Ovary (tissue), 9 donors: ENCODE data around the gene UMAD1. TPM values are rescaled to one million over a fixed set of nuclear protein-coding genes. Genes with fewer than 3 reads are reported as not detected.
"Not testable (repeated sequence)": the region's sequence is repeated elsewhere in the genome, so short reads cannot be mapped to it uniquely, and the experiment has no call there.

Experiments
- DNase-seq, 5 donors: peaks; one replicate each; pipeline ENCODE4 v3.0.0-alpha.2; 2019 to 2020
- H3K27ac ChIP-seq, 2 donors: fragments of 200-600 bp; one replicate each; pipeline versions ENCODE4 v1.5.1 to v1.8.0; 2019 to 2022
- H3K27me3 ChIP-seq: fragments of 200-600 bp; one replicate; pipeline ENCODE4 v1.8.0; 2022
- H3K36me3 ChIP-seq: fragments of 200-600 bp; sonication (generic); one replicate; pipeline ENCODE4 v1.5.1; 2019
- H3K4me1 ChIP-seq: one replicate; pipeline ENCODE4 v1.8.1; 2013; ENCODE audit warnings: mild to moderate bottlenecking, moderate library complexity; ENCODE audit not compliant: insufficient read depth
- H3K4me3 ChIP-seq: fragments of 200-600 bp; sonication (generic); one replicate; pipeline ENCODE4 v1.5.1; 2017
- H3K9me3 ChIP-seq, 2 donors: fragments of 200-600 bp in 1 of 2; sonication (generic) in 1 of 2; one replicate each; pipeline versions ENCODE4 v1.5.1 to v1.8.1; 2013 to 2019; ENCODE audit warnings: mild to moderate bottlenecking in 1 of 2, moderate library complexity in 1 of 2
- EP300 ChIP-seq: sonication (generic); formaldehyde crosslinking; IDR thresholded peaks from one replicate; pipeline ENCODE4 v1.6.1; 2017; ENCODE audit warnings: antibody characterized with exemption
- POLR2A ChIP-seq: fragments of 450-650 bp; IDR thresholded peaks from one replicate; pipeline ENCODE4 v1.6.1; 2017; ENCODE audit warnings: antibody characterized with exemption, mild to moderate bottlenecking, moderate library complexity
- WGBS, 3 donors: extraction: QIAGEN DNeasy Blood & Tissue Kit in 1 of 3; methylation state at CpG; one replicate each; pipeline versions ENCODE4 v1.1.5 to v1.1.7; 2013 to 2017; 5-methylcytosine and 5-hydroxymethylcytosine counted together
- intact Hi-C, 4 donors: fragments of 100-400 bp; cut with DNase I; formaldehyde crosslinking; loops; one replicate each; pipeline versions ENCODE4 v1.11.0 to v1.15.1; 2022 to 2023
- polyA plus RNA-seq, 2 donors: library from polyadenylated mRNA; stranded (reverse); fragments of 200-250 nt in 1 of 2; fragments of 350-450 nt in 1 of 2; fragmentation: Illumina TruSeq in 1 of 2; extraction: RNeasy Lipid Tissue Mini Kit (QIAGEN cat#74804) in 1 of 2; gene quantifications; one replicate each; pipeline ENCODE4 v1.2.3, GENCODE V29; 2013 to 2014
- total RNA-seq, 7 donors: library from RNA; depleted of rRNA in 2 of 7; stranded (reverse); fragments of >200 nt in 2 of 7; fragmentation: NEBNext Ultra II Directional in 3 of 7; extraction: Animal tissue kit (Norgen Biotek cat#: 25700) in 3 of 7; gene quantifications; one replicate each; pipeline versions ENCODE4 v1.1.0 to v1.2.4, GENCODE V29; 2016 to 2023
- TF ChIP-seq, protein P1 (sequence below), 3 donors: fragments of 450-650 bp in 2 of 3; fragments of 200-600 bp in 1 of 3; IDR thresholded peaks; one replicate each; pipeline versions ENCODE4 v1.5.1 to v1.8.0; 2016 to 2022; ENCODE audit warnings: antibody characterized with exemption in 3 of 3, mild to moderate bottlenecking in 1 of 3
- donor health status: DM: no; HTN: no; CAD: no; lungs with moderate emphysema.
- donor health status: DM: no; HTN: no; CAD: no.
- donor health status: Bipolar disorder and iron deficiency.
- donor health status: DM: yes; HTN: yes; CAD: no.
- donor health status: DM: no; HTN: no; CAD: no.
- donor health status: DM: yes; HTN: yes; CAD: no.

Gene UMAD1
- total and polyA plus RNA-seq, 9 donors, result 10.4 to 19.1 (median 16.2) TPM

- Histone ChIP-seq H3K27me3 (no peaks in the 10 kb centered on the region), H3K27ac (no peak overlapping the region), H3K9me3 (no peaks in the 10 kb centered on the region), H3K36me3 (no peaks in the 10 kb centered on the region), H3K4me1 (no peaks in the 10 kb centered on the region), H3K4me3 (no peak overlapping the region)
- 63 to 70% (median 66%) methylated on average over 3 of the region's 3 CpGs for WGBS, 3 donors
- no peak for DNase-seq
- TF ChIP-seq, protein P1, sequence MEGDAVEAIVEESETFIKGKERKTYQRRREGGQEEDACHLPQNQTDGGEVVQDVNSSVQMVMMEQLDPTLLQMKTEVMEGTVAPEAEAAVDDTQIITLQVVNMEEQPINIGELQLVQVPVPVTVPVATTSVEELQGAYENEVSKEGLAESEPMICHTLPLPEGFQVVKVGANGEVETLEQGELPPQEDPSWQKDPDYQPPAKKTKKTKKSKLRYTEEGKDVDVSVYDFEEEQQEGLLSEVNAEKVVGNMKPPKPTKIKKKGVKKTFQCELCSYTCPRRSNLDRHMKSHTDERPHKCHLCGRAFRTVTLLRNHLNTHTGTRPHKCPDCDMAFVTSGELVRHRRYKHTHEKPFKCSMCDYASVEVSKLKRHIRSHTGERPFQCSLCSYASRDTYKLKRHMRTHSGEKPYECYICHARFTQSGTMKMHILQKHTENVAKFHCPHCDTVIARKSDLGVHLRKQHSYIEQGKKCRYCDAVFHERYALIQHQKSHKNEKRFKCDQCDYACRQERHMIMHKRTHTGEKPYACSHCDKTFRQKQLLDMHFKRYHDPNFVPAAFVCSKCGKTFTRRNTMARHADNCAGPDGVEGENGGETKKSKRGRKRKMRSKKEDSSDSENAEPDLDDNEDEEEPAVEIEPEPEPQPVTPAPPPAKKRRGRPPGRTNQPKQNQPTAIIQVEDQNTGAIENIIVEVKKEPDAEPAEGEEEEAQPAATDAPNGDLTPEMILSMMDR (IDR thresholded peaks at IDR 0.05), result no peak
- TF ChIP-seq EP300 (no peak), POLR2A (no peak)
- intact Hi-C loops, result no loop called here
Observed at GRCh38 chr7:7653593-7654187, 13.1 kb downstream of the UMAD1 start.

DNA sequence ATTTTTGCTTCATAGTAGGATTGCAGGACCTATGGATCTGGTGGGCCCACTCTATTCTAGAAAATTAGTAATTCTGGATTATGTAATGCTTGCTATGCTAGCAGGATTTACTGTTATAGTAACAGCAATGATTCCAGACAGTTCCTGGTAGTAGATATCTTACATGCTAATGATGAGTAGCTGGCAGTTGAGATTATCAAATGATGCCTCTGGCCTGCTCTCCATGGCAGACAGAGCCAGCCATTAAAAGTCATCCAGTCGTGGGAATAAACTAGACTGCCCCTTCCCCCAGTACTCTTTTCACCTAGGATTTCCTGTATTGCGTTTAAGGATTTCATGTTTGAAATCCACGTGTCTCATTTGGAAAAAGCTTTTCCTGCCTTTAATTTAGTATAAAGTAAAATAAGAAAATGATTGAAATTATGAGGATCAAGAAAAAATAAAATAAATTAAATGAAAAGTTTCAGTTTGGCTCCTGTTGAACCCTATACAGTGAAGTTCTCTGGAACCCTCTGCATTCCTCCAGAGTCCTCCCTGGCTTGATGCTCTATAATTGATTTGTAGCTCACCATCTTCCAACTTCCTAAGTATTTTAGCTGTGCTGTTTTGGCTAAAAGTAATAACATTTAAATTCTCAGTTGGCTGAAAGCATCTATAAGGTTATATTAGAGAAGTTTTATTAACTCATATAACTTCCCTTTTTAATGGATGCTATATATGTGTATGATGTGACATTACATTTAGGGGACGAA is 14.6 kb downstream of the UMAD1 start:
- H3K9me3 ChIP-seq, result no peaks in the 10 kb centered on the region
- no peak for DNase-seq
- no peaks in the 10 kb centered on the region for H3K27me3 ChIP-seq
- TF ChIP-seq, protein P1 (IDR thresholded peaks at IDR 0.05), result no peak
- no peak for TF ChIP-seq EP300
- TF ChIP-seq POLR2A, result no peak
- no peak overlapping the region for H3K27ac ChIP-seq
- H3K4me3 ChIP-seq, result no peak overlapping the region
- intact Hi-C loops, result no loop called here
- H3K4me1 ChIP-seq, result no peaks in the 10 kb centered on the region
- 67 to 78% (median 74%) methylated on average over 4 of the region's 4 CpGs for WGBS, 3 donors
- H3K36me3 ChIP-seq, result no peaks in the 10 kb centered on the region

DNA sequence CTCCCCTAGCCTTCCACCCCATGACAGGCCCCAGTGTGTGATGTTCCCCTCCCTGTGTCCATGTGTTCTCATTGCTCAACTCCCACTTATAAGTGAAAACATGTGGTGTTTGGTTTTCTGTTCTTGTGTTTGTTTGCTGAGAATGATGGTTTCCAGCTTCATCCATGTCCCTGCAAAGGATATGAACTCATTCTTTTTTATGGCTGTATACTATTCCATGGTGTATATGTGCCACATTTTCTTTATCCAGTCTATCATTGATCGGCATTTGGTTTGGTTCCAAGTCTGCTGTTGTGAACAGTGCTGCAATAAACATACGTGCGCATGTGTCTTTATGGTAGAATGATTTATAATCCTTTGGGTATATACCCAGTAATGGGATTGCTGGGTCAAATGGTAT is 15.9 kb downstream of the UMAD1 start:
- H3K4me1 ChIP-seq, H3K9me3 ChIP-seq, H3K4me3 ChIP-seq, intact Hi-C loops, H3K27me3 ChIP-seq, H3K36me3 ChIP-seq, H3K27ac ChIP-seq, DNase-seq: not testable (repeated sequence)
- whole genome bisulfite sequencing, 3 donors, result 96 to 100% (median 99%) methylated on average over 3 of the region's 3 CpGs

DNA sequence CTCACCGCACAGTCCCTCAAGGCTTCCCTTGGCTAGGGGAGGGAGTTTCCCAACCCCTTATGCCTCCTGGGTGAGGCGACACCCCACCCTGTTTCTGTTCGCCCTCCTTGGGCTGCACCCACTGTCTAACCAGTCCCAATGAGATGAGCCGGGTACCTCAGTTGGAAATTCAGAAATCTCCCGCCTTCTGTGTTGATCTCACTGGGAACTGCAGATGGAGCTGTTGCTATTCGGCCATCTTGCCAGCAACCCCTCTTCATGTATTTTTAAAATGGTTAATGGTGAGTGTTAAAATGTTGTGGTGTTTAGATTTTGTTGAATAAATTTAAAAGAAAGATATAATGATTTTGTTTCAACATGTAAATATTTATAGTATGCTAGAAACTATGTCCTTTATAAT is 22.0 kb downstream of the UMAD1 start:
- Histone ChIP-seq H3K4me3 (no peak overlapping the region), H3K27me3 (no peaks in the 10 kb centered on the region), H3K36me3 (no peaks in the 10 kb centered on the region), H3K4me1 (peaks cover 3% of the 10 kb centered on the region), H3K27ac (no peak overlapping the region), H3K9me3 (no peaks in the 10 kb centered on the region)
- TF ChIP-seq, protein P1 (IDR thresholded peaks at IDR 0.05), result no peak
- no peak for TF ChIP-seq POLR2A
- no peak for TF ChIP-seq EP300
- WGBS, 3 donors, result 77 to 87% (median 85%) methylated on average over 6 of the region's 6 CpGs
- no peak for DNase-seq
- intact Hi-C loops, result no loop called here

DNA sequence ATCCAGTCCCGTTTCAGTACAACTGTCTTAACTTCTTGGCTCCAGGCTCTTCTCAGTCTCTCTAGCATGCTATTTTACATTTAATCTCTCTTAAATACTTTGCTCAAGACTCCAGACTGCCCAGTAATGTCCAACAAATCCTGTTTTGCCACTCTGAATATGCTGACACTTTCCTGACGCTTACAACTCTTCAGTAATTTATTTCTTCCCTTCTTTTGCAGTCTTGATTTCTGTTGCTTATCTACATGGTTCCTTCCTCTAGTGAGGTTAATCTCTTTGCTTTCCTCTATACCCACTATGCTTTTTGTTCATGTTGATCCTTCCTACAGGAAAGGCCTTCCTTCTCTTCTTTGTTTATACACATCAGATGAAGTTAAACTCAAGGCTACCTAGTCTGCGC is 23.7 kb downstream of the UMAD1 start:
- Histone ChIP-seq H3K36me3 (no peaks in the 10 kb centered on the region), H3K4me1 (peaks cover 3% of the 10 kb centered on the region), H3K9me3 (no peaks in the 10 kb centered on the region), H3K4me3 (no peak overlapping the region), H3K27ac (no peak overlapping the region), H3K27me3 (no peaks in the 10 kb centered on the region)
- WGBS, 3 donors, result 73 to 84% (median 81%) methylated on average over 3 of the region's 3 CpGs
- no peak for DNase-seq
- intact Hi-C loops, result no loop called here
- TF ChIP-seq, protein P1 (IDR thresholded peaks at IDR 0.05), result no peak
- TF ChIP-seq EP300 (no peak), POLR2A (no peak)
